Trophoblast cell (in vitro differentiated cells and primary cell): Measurements from ENCODE around the gene TMEM185A.
"Not testable (repeated sequence)": the region's sequence is repeated elsewhere in the genome, so short reads cannot be mapped to it uniquely, and the experiment has no call there.

Experiments
- DNase-seq, 2 donors: peaks; one replicate each; pipeline ENCODE4 v3.0.0-alpha.2; 2016
- H2AFZ ChIP-seq: 2 replicates; pipeline ENCODE4 v1.6.1; 2013; ENCODE audit warnings: low read length, moderate library complexity, mild to moderate bottlenecking; ENCODE audit not compliant: insufficient read depth, poor library complexity
- H2AK5ac ChIP-seq: 2 replicates; pipeline ENCODE4 v1.6.1; 2013; ENCODE audit warnings: mild to moderate bottlenecking, low read length
- H2BK120ac ChIP-seq: 2 replicates; pipeline ENCODE4 v1.6.1; 2013; ENCODE audit warnings: low read length, mild to moderate bottlenecking, moderate library complexity; ENCODE audit not compliant: insufficient read depth, poor library complexity
- H2BK12ac ChIP-seq: 2 replicates; pipeline ENCODE4 v1.6.1; 2013; ENCODE audit warnings: mild to moderate bottlenecking, low read length, moderate library complexity
- H2BK5ac ChIP-seq: 2 replicates; pipeline ENCODE4 v1.6.1; 2013; ENCODE audit warnings: low read length, low read depth, moderate library complexity, mild to moderate bottlenecking; ENCODE audit not compliant: poor library complexity
- H3K14ac ChIP-seq: 2 replicates; pipeline ENCODE4 v1.6.1; 2013; ENCODE audit warnings: mild to moderate bottlenecking, low read length
- H3K18ac ChIP-seq: 2 replicates; pipeline ENCODE4 v1.6.1; 2013; ENCODE audit warnings: mild to moderate bottlenecking, low read length
- H3K23ac ChIP-seq: 2 replicates; pipeline ENCODE4 v1.6.1; 2013; ENCODE audit warnings: low read length
- H3K27ac ChIP-seq: 2 replicates; pipeline ENCODE4 v1.5.1; 2013; ENCODE audit warnings: low read depth, mild to moderate bottlenecking, inconsistent platforms, low read length, moderate library complexity
- H3K27me3 ChIP-seq: 2 replicates; pipeline ENCODE4 v1.6.1; 2013; ENCODE audit warnings: inconsistent platforms, mild to moderate bottlenecking, low read length, moderate library complexity; ENCODE audit not compliant: insufficient read depth
- H3K36me3 ChIP-seq, 2 experiments: 1 replicate in 1 of 2; 2 replicates in 1 of 2; pipeline ENCODE4 v1.6.1; 2013; ENCODE audit warnings: low read length in 2 of 2, mild to moderate bottlenecking in 2 of 2, moderate library complexity in 1 of 2; ENCODE audit not compliant: insufficient read depth in 2 of 2, control insufficient read depth in 1 of 2
- H3K4ac ChIP-seq: 2 replicates; pipeline ENCODE4 v1.6.1; 2013; ENCODE audit warnings: low read depth, mild to moderate bottlenecking, low read length, moderate library complexity
- H3K4me1 ChIP-seq, 2 experiments: 1 replicate in 1 of 2; 2 replicates in 1 of 2; pipeline ENCODE4 v1.6.1; 2013; ENCODE audit warnings: low read length in 2 of 2, mild to moderate bottlenecking in 2 of 2, moderate library complexity in 1 of 2; ENCODE audit not compliant: insufficient read depth in 2 of 2, control insufficient read depth in 1 of 2
- H3K4me2 ChIP-seq: 2 replicates; pipeline ENCODE4 v1.6.1; 2013; ENCODE audit warnings: inconsistent platforms, mild to moderate bottlenecking, low read length, moderate library complexity
- H3K4me3 ChIP-seq: 2 replicates; pipeline ENCODE4 v1.5.1; 2013; ENCODE audit warnings: mild to moderate bottlenecking, low read depth, low read length, inconsistent platforms
- H3K79me1 ChIP-seq: one replicate; pipeline ENCODE4 v1.6.1; 2013; ENCODE audit warnings: low read length
- H3K79me2 ChIP-seq: 2 replicates; pipeline ENCODE4 v1.6.1; 2013; ENCODE audit warnings: low read length, mild to moderate bottlenecking; ENCODE audit not compliant: control insufficient read depth, insufficient read depth, poor library complexity
- H3K9ac ChIP-seq: 2 replicates; pipeline ENCODE4 v1.6.1; 2013; ENCODE audit warnings: mild to moderate bottlenecking, low read length
- H3K9me3 ChIP-seq: 2 replicates; pipeline ENCODE4 v1.6.1; 2013; ENCODE audit warnings: low read depth, mild to moderate bottlenecking, control low read depth, inconsistent platforms, low read length; ENCODE audit not compliant: insufficient read depth
- H4K12ac ChIP-seq: 2 replicates; pipeline ENCODE4 v1.6.1; 2013; ENCODE audit warnings: low read depth, mild to moderate bottlenecking, low read length, moderate library complexity
- H4K8ac ChIP-seq: 2 replicates; pipeline ENCODE4 v1.6.1; 2013; ENCODE audit warnings: low read depth, mild to moderate bottlenecking, low read length, moderate library complexity
- H4K91ac ChIP-seq: one replicate; pipeline ENCODE4 v1.6.1; 2013; ENCODE audit warnings: low read depth, mild to moderate bottlenecking, low read length, moderate library complexity
- WGBS: extraction: QIAGEN DNeasy Blood & Tissue Kit; methylation state at CpG from one replicate; pipeline ENCODE4 v1.1.7; 2013; ENCODE audit warnings: missing lambda C conversion rate; ENCODE audit not compliant: insufficient read length, insufficient coverage; ENCODE audit errors: extremely low coverage; 5-methylcytosine and 5-hydroxymethylcytosine counted together

TMEM185A gene

GRCh38 chrX:149595943-149596342, 35.6 kb downstream of the TMEM185A start:
- not testable (repeated sequence) for DNase-seq, H3K36me3 ChIP-seq, H3K14ac ChIP-seq

DNA sequence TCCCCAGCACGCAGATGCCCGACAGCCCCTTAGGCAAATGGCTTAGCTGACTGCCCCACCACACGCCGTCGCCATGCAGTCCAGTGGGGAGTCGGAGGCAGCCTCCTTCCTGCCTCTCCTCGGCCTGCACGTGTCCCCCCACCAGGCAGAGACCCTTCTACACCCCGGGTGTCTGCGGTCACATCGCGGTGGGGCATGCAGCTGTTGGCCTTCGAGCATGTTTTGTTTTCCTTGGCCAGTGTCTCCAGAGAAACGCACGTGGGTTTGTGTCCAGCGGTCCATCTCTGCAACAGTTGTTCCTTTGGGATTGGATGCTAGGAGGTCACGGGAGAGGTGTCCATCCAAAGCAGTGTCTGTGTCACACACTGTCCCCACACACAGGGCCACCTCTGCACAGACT, 36.4 kb downstream of the TMEM185A start, which contains the start of gene HSFX2:
Gene HSFX2 (minus strand): TSS at position 101 of the 400 bp plus-strand sequence. CDS start 614 bp downstream, outside the sequence.
- no CpG with 5 or more reads among the region's 17 CpGs for WGBS
- H3K4me3 ChIP-seq, DNase-seq, H3K23ac ChIP-seq, H3K9ac ChIP-seq, H2BK120ac ChIP-seq, H3K79me2 ChIP-seq, H4K91ac ChIP-seq, H3K18ac ChIP-seq, H3K9me3 ChIP-seq, H2BK5ac ChIP-seq, H4K8ac ChIP-seq, H2AK5ac ChIP-seq, H4K12ac ChIP-seq, H2BK12ac ChIP-seq, H3K4me1 ChIP-seq, H3K27me3 ChIP-seq, H3K36me3 ChIP-seq, H3K14ac ChIP-seq, H2AFZ ChIP-seq, H3K4ac ChIP-seq, H3K27ac ChIP-seq, H3K4me2 ChIP-seq, H3K79me1 ChIP-seq: not testable (repeated sequence)

More at GRCh38 chrX:149595943-149596342, 35.6 kb downstream of the TMEM185A start:
- H2AFZ ChIP-seq, H3K27ac ChIP-seq, H3K18ac ChIP-seq, H3K9ac ChIP-seq, H3K27me3 ChIP-seq, H2BK5ac ChIP-seq, H4K12ac ChIP-seq, H3K4me2 ChIP-seq, H3K4me1 ChIP-seq, H4K8ac ChIP-seq, H3K4ac ChIP-seq, H2BK12ac ChIP-seq, H3K4me3 ChIP-seq, H3K79me1 ChIP-seq, H3K9me3 ChIP-seq, H2AK5ac ChIP-seq, H2BK120ac ChIP-seq, H3K23ac ChIP-seq, H3K79me2 ChIP-seq, H4K91ac ChIP-seq: not testable (repeated sequence)
- no CpG with 5 or more reads among the region's 7 CpGs for WGBS

GRCh38 chrX:149590993-149591392, 40.6 kb downstream of the TMEM185A start:
- H3K79me2 ChIP-seq, H4K12ac ChIP-seq, H2BK12ac ChIP-seq, DNase-seq, H3K27ac ChIP-seq, H3K4ac ChIP-seq, H3K18ac ChIP-seq, H3K79me1 ChIP-seq, H2BK5ac ChIP-seq, H2AFZ ChIP-seq, H3K4me1 ChIP-seq, H3K4me2 ChIP-seq, H3K36me3 ChIP-seq, H3K9me3 ChIP-seq, H4K8ac ChIP-seq, H2BK120ac ChIP-seq, H3K9ac ChIP-seq, H3K23ac ChIP-seq, H4K91ac ChIP-seq, H3K4me3 ChIP-seq, H3K27me3 ChIP-seq, H2AK5ac ChIP-seq, H3K14ac ChIP-seq: not testable (repeated sequence)
- WGBS = no CpG with 5 or more reads among the region's 7 CpGs

DNA sequence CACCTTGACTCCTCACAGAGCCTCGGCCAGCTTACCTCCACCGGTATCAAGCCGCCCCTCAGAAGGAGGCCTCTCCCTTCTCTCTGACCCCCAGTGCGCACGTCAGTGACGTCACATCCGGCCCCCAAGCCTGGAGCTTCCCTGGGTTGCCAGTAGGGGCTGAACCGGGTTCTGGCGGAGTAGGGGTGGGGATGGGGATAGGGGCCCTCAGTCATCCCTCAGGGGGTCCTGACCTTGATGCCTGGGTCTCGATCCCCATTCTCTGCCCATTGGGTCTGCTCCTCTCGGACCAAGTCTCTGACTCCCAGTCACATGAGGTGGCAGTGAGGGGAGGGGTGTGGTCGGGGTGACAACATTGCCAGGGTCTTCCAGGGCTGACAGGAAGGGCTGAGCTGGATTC, 44.2 kb downstream of the TMEM185A start, which contains the start of gene MAGEA9B:
Gene MAGEA9B (minus strand): TSS at position 101 of the 400 bp plus-strand sequence. CDS start 4,280 bp downstream, outside the sequence.
- H3K18ac ChIP-seq, H4K91ac ChIP-seq: not testable (repeated sequence)

More for the DNA sequence above, 44.2 kb downstream of the TMEM185A start, which contains the start of gene MAGEA9B:
- H3K9ac ChIP-seq, H2BK120ac ChIP-seq, H3K23ac ChIP-seq, H2BK12ac ChIP-seq, H2AFZ ChIP-seq, H3K27me3 ChIP-seq, H3K4me2 ChIP-seq, H2BK5ac ChIP-seq, H3K9me3 ChIP-seq, H4K12ac ChIP-seq, H3K4me1 ChIP-seq, H3K4ac ChIP-seq, H2AK5ac ChIP-seq, H3K4me3 ChIP-seq, H3K14ac ChIP-seq, H3K79me1 ChIP-seq, H3K36me3 ChIP-seq, H3K27ac ChIP-seq, DNase-seq, H4K8ac ChIP-seq, H3K79me2 ChIP-seq: not testable (repeated sequence)
- no CpG with 5 or more reads among the region's 12 CpGs for WGBS
